ENCODE data around the gene APELA.
"Not testable (repeated sequence)": the region's sequence is repeated elsewhere in the genome, so short reads cannot be mapped to it uniquely, and the experiment has no call there.

APELA gene, protein sequence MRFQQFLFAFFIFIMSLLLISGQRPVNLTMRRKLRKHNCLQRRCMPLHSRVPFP

GRCh38 chr4:164876700-164877324 is at the start of gene APELA:
APELA (plus strand) TSS chr4:164877178; CDS start chr4:164877332, 154 bp downstream.
- no peak for DNase-seq

GRCh38 chr4:164828955-164829354 is 48.0 kb upstream of the APELA start:
- DNase-seq: no peak

- DNase-seq: no peak
These were observed 30.4 kb upstream of the APELA start for GRCh38 chr4:164846566-164846965.

DNA sequence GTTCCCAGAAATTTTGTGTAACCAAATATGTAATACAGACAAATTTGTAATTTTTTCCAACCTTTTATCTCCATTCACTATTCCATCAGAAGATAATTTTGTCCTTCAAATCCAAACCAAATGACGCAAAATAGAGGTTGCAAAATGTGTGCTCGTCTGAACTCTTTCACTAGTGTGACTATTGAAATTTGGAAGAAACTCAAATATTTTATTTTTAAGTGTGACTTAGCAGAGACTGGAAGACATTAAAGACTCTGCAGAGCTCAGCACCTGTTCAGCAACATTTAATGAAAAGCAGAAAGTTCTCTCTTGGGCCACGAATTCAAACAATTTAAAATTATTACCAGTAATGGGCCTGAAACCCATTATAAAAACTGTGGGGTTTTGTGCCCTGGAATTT is 30.0 kb upstream of the APELA start:
- no peak for DNase-seq

GRCh38 chr4:164847967-164848649 is 28.9 kb upstream of the APELA start:
- no peak for DNase-seq

DNA sequence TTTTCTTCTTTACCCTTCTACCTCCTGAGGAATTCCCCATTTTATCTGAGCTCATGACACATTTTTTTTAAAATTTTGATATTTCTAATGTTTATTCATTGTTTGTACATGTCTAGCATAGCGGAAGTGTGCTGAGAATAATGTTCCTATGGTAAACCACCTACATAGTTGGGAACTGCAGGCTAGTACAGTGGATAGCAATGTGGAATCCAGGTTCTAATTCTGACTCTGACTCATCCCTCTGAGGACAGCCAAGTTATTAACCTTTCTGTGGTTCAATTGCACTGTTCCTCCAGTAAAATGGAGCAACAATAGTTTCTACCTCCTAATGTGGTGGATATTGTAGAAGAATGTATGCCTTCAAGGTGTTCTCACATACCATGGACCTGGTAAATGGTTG is 20.6 kb upstream of the APELA start:
- no peak for DNase-seq

- no peak for DNase-seq
These were observed 10.0 kb upstream of the APELA start for GRCh38 chr4:164866817-164867490.

DNA sequence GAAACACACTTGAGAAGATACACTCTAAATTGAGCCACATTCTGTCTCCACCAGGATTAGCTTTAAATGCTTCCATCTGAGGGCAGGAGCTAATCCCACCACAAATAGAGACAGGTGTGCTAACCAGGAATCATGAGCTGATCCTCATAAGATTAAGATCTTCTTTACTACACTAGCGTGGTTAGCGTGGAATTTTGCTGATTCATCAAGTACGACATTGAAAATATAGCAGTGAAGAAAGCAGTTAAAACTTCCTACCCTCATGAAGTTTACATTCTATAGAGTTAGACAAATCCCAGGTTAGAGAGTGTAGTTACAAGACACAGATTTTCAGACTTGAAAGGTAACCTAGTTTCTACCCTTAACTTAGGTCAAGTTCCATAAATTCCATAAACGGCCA is 5.3 kb upstream of the APELA start:
- no peak for DNase-seq

- no peak for DNase-seq
These were observed 4.5 kb upstream of the APELA start for GRCh38 chr4:164872481-164872880.

DNA sequence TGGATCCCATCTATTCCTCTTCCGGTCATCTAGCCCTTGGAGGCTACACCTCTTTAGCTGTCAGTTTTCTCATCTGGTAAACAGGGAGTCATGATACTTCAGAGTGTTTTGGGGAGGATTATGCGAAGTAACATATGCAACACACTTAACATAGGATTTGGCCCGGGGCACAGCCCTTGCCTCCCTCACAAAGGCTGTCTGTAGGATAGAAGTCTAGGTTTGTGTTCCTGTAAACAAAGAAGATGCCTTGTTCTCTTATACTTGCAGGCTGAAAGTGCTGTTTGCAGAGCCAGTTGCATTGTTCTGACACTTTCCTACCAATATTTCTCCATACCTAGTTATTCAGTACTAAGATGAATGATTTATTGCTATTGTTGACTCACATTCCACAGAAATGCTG is 2.2 kb upstream of the APELA start:
- no peak for DNase-seq

DNA sequence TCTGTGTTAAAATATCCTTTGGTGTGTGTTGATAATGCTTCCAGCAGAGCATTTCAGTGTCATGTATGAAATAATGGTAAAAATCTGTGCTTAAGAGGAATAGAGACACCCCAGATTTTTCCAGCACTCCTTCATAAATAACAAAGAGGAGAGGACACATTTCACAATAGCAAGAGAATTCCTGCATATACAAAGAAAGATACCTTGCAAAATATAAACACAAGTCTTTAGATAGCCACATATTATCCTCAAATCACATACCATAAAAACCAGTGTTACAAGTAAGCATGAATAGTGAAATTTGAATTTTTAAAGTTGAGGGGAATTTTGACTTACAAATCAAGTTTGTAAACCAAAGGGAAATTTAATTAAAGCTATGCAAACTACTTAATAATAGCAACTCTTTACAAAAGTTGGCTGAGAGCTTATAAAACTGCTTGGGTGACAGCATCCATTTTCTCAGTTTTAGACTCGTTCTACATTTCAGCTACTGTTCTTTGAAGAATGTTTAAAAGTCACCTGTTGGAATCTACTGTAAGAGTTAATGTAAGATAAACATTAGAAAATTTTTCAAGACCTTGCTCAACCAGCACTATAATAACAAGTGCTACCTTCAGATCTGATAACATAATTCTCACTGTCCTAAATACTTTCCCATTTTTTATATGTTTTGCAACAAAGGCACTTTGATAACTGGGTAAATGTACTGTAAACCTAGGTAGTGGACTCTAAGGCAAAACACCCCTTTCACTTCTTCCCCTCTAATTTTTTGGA is 3.7 kb downstream of the APELA start:
- DNase-seq: no peak

DNA sequence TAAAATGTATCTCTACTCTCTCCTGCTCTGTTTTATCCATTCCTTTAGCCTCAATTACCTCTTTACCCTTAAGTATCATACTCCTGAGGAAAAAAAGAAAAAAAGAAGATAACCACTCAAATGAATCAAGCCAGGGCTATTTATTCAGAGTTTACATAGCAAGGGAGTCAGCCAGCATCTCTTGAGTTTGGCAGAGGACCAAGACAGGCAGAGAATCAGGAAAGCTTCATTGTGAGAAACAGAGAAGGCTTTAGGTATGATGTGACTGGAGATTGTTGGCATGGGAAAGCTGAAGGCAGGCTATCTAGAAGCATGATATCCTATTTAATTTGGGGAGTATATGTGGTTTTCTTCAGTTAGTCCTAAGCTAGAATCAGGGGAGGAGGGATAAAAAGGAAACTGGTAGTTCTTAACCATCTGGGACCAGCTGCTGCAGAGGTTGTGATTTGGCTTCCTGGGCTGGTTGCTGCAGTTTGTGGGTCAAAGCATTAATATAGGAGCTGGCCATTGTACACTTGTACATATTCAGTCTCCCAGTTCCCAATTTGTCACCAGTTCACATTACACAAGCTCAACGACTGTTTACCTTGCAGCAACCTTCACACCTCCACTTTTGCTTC is 11.2 kb downstream of the APELA start:
- DNase-seq: no peak

DNA sequence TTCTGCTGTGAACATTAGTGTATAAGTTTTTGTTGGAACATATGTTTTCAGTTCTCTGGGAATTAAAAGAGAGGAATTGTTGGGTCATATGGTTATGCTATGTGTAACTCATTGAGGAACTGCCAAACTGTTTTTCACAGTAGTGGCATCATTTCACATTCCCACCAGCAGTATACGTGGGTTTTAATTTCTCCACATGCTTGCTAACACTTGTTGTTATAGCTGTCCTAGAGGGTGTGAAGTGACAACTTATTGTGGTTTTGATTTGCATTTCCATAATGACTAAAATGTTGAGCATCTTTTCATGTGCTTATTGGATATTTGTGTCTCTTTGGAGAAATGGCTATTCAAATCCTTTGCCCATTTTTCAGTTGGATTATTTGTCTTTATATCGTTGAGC is 13.7 kb downstream of the APELA start:
- no peak for DNase-seq

DNA sequence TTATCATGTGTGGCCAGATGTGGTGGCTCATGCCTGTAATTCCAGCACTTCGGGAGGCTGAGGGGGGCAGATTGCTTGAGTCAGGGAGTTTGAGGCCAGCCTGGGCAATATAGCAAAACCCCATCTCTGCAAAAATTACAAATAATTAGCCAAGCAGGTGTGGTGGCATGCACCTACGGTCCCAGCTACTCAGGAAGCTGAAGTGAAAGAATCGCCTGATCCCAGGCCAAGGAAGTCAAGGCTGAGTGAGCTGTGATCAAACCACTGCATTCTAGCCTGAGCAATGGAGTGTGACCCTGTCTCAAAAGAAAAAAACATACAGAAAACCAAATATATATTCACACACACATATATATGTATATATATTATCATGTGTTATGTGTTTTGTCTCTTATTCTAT is 15.0 kb downstream of the APELA start:
- DNase-seq: no peak

- no peak for DNase-seq
These were observed 17.7 kb downstream of the APELA start for GRCh38 chr4:164894702-164895101.

- DNase-seq: no peak
These were observed 25.6 kb downstream of the APELA start for GRCh38 chr4:164902608-164903007.

DNA sequence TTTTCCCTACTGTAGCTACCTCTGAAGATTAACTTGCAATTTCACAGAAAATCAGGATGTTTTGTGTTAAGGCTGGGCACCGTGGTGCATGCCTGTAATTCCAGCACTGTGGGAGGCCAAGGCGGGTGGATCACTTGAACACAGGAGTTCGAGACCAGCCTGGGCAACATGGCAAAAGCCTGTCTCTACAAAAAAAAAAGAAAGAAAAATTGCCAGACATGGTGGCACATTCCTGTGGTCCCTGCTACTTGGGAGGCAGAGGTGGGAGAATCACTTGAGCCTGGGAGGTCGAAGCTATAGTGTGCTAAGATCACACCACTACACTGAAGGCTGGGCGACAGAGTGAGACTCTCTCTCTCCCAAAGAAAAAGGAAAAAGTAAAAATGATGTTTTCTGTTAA is 27.4 kb downstream of the APELA start:
- DNase-seq: no peak

DNA sequence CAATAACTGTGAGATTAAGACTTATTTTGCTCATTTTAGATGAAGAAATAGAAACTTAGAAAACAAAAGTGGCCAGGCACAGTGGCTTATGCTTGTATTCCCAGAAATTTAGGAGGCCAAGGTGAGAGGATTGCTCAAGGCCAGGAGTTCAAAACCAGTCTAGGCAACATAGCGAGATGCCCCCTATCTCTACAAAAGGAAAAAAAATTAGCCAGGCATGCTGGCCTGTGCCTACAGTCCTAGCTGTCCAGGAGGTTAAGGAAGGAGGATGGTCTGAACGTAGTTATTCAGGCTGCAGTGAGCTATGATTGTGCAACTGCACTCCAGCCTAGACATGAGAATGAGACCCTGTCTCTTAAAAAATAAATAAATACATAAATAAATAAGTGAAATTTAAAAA is 28.0 kb downstream of the APELA start:
- DNase-seq: no peak

GRCh38 chr4:164906368-164906767 is 29.4 kb downstream of the APELA start:
- DNase-seq: no peak

DNA sequence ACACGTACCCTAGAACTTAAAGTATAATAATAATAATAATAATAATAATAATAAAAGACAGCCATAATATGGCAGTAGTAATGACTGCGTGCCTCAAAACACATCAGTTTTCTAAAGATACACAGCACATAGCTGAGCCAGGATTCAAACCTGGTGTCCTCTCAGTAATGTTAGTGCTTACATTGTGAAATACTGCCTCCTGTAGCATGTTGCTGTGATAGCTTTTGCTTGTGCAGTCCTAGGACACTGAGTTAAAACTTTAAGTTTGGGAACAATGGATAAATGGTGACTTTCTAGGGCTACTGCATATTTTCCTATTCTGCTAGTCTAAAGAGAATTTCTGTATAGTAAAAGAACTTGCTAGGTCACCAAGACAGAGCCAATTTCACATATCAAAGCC is 36.5 kb downstream of the APELA start:
- not testable (repeated sequence) for DNase-seq

GRCh38 chr4:164918956-164919355 is 42.0 kb downstream of the APELA start:
- no peak for DNase-seq

DNA sequence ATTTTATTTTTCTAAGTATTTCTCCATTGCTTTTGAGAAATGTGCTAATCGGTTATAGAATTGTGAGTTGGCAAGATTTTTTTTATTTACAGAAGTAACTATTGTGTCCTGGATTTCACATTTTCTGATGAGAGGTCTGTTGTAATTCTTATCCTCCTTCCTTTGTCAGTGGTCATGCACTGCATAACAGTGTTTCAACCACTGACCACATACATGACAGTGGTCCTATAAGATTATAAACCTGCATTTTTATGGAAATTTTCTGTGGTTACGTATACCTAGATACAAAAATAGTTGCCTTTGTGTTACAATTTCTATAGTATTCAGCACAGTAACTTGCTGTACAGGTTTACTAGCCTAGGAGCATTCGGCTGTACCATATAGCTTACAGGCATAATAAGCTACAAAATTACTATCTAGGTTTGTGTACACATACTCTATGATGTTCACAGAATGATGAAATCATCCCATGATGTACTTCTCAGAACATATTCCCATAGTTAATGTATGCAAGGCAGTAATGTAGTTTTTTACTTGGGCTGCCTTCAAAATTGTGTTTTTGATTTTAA is 47.8 kb downstream of the APELA start:
- no peak for DNase-seq

DNA sequence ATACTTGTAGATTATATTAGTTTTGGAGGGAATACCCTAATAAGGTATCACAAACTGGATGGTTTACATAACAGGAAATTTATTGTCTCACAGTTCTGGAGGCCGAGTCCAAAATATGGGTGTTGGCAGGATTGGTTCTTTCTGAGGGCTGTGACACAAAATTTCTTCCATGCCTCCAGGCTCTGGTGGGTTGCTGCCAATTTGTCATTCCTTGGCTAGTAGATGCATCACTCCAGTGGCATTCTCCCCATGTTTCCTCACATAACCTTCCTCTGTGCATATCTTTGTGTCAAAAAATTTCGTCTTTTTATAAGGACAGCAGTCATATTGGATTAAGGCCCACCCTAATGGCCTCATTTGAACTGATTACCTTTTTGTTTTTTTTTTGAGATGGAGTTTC is 49.3 kb downstream of the APELA start:
- no peak for DNase-seq
